T-helper 1 cell treated with Interleukin-12 subunit alpha and Interleukin-12 subunit beta and Interleukin-4 antibody, amounts not matched to agents 30 μg/mL and 1 μg/mL, for 36 hours (primary cell): ENCODE results near the gene MARCHF4.

ENCODE experiments used
- H3K27ac Mint-ChIP-seq: one replicate; pipeline ENCODE4 v1.8.0; 2021; ENCODE audit warnings: mild to moderate bottlenecking, mixed read lengths
- H3K27me3 Mint-ChIP-seq: one replicate; pipeline ENCODE4 v1.8.0; 2021; ENCODE audit warnings: low read depth, mixed read lengths
- H3K36me3 Mint-ChIP-seq: one replicate; pipeline ENCODE4 v1.8.0; 2021; ENCODE audit warnings: low read depth, mixed read lengths
- H3K4me1 Mint-ChIP-seq: one replicate; pipeline ENCODE4 v1.8.0; 2021; ENCODE audit warnings: low read depth, mixed read lengths
- H3K4me3 Mint-ChIP-seq: one replicate; pipeline ENCODE4 v1.8.0; 2021; ENCODE audit warnings: mild to moderate bottlenecking, moderate library complexity, mixed read lengths
- H3K9me3 Mint-ChIP-seq: one replicate; pipeline ENCODE4 v1.8.0; 2021; ENCODE audit warnings: mixed read lengths

The MARCHF4 gene

GRCh38 chr2:216371721-216372702 lies at the start of gene MARCHF4:
MARCHF4 (minus strand) TSS chr2:216372483; CDS start chr2:216370260, 2,223 bp downstream.
- peaks cover 1% of the 10 kb centered on the region for H3K4me1 Mint-ChIP-seq
- no peaks in the 10 kb centered on the region for H3K9me3 Mint-ChIP-seq
- H3K4me3 Mint-ChIP-seq: no peak within 1 kb of the TSS
- H3K36me3 Mint-ChIP-seq: peaks cover 2% of the 10 kb centered on the region
- no peak within 1 kb of the TSS for H3K27ac Mint-ChIP-seq
- peaks cover 70% of the 10 kb centered on the region for H3K27me3 Mint-ChIP-seq

- H3K27ac Mint-ChIP-seq: no peak overlapping the region
- peaks cover 7% of the 10 kb centered on the region for H3K9me3 Mint-ChIP-seq
- peaks cover 11% of the 10 kb centered on the region for H3K4me1 Mint-ChIP-seq
- no peaks in the 10 kb centered on the region for H3K27me3 Mint-ChIP-seq
- no peak overlapping the region for H3K4me3 Mint-ChIP-seq
- peaks cover 47% of the 10 kb centered on the region for H3K36me3 Mint-ChIP-seq
Measured at GRCh38 chr2:216420367-216421101, 48.3 kb upstream of the MARCHF4 start.

- H3K4me3 Mint-ChIP-seq: no peak overlapping the region
- H3K36me3 Mint-ChIP-seq: peaks cover 37% of the 10 kb centered on the region
- no peak overlapping the region for H3K27ac Mint-ChIP-seq
- H3K9me3 Mint-ChIP-seq: no peaks in the 10 kb centered on the region
- H3K27me3 Mint-ChIP-seq: no peaks in the 10 kb centered on the region
- peaks cover 11% of the 10 kb centered on the region for H3K4me1 Mint-ChIP-seq
Measured at GRCh38 chr2:216418981-216419380, 46.7 kb upstream of the MARCHF4 start.

GRCh38 chr2:216416571-216417307 lies 44.5 kb upstream of the MARCHF4 start:
- Mint-ChIP-seq H3K36me3 (peaks cover 24% of the 10 kb centered on the region), H3K4me3 (no peak overlapping the region), H3K4me1 (peaks cover 19% of the 10 kb centered on the region), H3K9me3 (no peaks in the 10 kb centered on the region), H3K27me3 (no peaks in the 10 kb centered on the region), H3K27ac (no peak overlapping the region)

GRCh38 chr2:216415541-216415940 lies 43.3 kb upstream of the MARCHF4 start:
- Mint-ChIP-seq H3K27ac (no peak overlapping the region), H3K27me3 (no peaks in the 10 kb centered on the region), H3K9me3 (no peaks in the 10 kb centered on the region), H3K4me1 (peaks cover 21% of the 10 kb centered on the region), H3K4me3 (no peak overlapping the region), H3K36me3 (peaks cover 23% of the 10 kb centered on the region)

- Mint-ChIP-seq H3K27ac (no peak overlapping the region), H3K36me3 (peaks cover 17% of the 10 kb centered on the region), H3K4me3 (no peak overlapping the region)
Measured at GRCh38 chr2:216414772-216415319, 42.6 kb upstream of the MARCHF4 start.

GRCh38 chr2:216413882-216414281 lies 41.6 kb upstream of the MARCHF4 start:
- H3K36me3 Mint-ChIP-seq: peaks cover 17% of the 10 kb centered on the region
- no peaks in the 10 kb centered on the region for H3K27me3 Mint-ChIP-seq
- H3K27ac Mint-ChIP-seq: no peak overlapping the region
- H3K4me1 Mint-ChIP-seq: peaks cover 21% of the 10 kb centered on the region
- peak overlapping the region; percentile 93 for H3K4me3 Mint-ChIP-seq
- H3K9me3 Mint-ChIP-seq: no peaks in the 10 kb centered on the region

More at GRCh38 chr2:216414772-216415319, 42.6 kb upstream of the MARCHF4 start:
- no peaks in the 10 kb centered on the region for H3K9me3 Mint-ChIP-seq
- peaks cover 21% of the 10 kb centered on the region for H3K4me1 Mint-ChIP-seq
- no peaks in the 10 kb centered on the region for H3K27me3 Mint-ChIP-seq

GRCh38 chr2:216412022-216412999 lies 40.0 kb upstream of the MARCHF4 start, which contains the start of gene SMARCAL1:
SMARCAL1 (plus strand) TSS chr2:216412484; CDS start chr2:216414705, 2,221 bp downstream.
- Mint-ChIP-seq H3K4me3 (peak within 1 kb of the TSS; percentile 93), H3K27me3 (peaks cover 9% of the 10 kb centered on the region), H3K36me3 (peaks cover 7% of the 10 kb centered on the region)

GRCh38 chr2:216410550-216410949 lies 38.3 kb upstream of the MARCHF4 start:
- Mint-ChIP-seq H3K27ac (no peak overlapping the region), H3K27me3 (peaks cover 23% of the 10 kb centered on the region), H3K9me3 (no peaks in the 10 kb centered on the region), H3K4me3 (no peak overlapping the region), H3K4me1 (peaks cover 10% of the 10 kb centered on the region), H3K36me3 (peaks cover 4% of the 10 kb centered on the region)

More at GRCh38 chr2:216412022-216412999, 40.0 kb upstream of the MARCHF4 start, which contains the start of gene SMARCAL1:
- Mint-ChIP-seq H3K27ac (peak within 1 kb of the TSS; percentile 91), H3K9me3 (no peaks in the 10 kb centered on the region), H3K4me1 (peaks cover 16% of the 10 kb centered on the region)

GRCh38 chr2:216408426-216409290 lies 36.4 kb upstream of the MARCHF4 start:
- H3K36me3 Mint-ChIP-seq: no peaks in the 10 kb centered on the region
- no peak overlapping the region for H3K4me3 Mint-ChIP-seq
- no peak overlapping the region for H3K27ac Mint-ChIP-seq
- H3K4me1 Mint-ChIP-seq: peaks cover 10% of the 10 kb centered on the region
- peaks cover 23% of the 10 kb centered on the region for H3K27me3 Mint-ChIP-seq
- no peaks in the 10 kb centered on the region for H3K9me3 Mint-ChIP-seq

GRCh38 chr2:216406826-216407225 lies 34.5 kb upstream of the MARCHF4 start:
- H3K4me3 Mint-ChIP-seq: no peak overlapping the region
- no peaks in the 10 kb centered on the region for H3K36me3 Mint-ChIP-seq
- H3K27me3 Mint-ChIP-seq: peaks cover 23% of the 10 kb centered on the region
- peaks cover 3% of the 10 kb centered on the region for H3K4me1 Mint-ChIP-seq
- no peaks in the 10 kb centered on the region for H3K9me3 Mint-ChIP-seq
- H3K27ac Mint-ChIP-seq: no peak overlapping the region

- no peaks in the 10 kb centered on the region for H3K36me3 Mint-ChIP-seq
- no peaks in the 10 kb centered on the region for H3K4me1 Mint-ChIP-seq
- no peak overlapping the region for H3K27ac Mint-ChIP-seq
- peaks cover 28% of the 10 kb centered on the region for H3K27me3 Mint-ChIP-seq
- H3K4me3 Mint-ChIP-seq: no peak overlapping the region
- no peaks in the 10 kb centered on the region for H3K9me3 Mint-ChIP-seq
Measured at GRCh38 chr2:216405588-216405987, 33.3 kb upstream of the MARCHF4 start.
